ENCODE measurements around the gene NUMBL. TPM values are rescaled to one million over a fixed set of nuclear protein-coding genes. Genes with fewer than 3 reads are reported as not detected.
A peak's percentile ranks its signal among the peaks of the same experiment; 100 is the strongest.

Gene NUMBL
- total and polyA plus RNA-seq, 2 of the 13 experiments (the other 11 are each of a cell fraction or from before 2014, with no cell fraction given): 0.49 to 2.3 TPM

DNA sequence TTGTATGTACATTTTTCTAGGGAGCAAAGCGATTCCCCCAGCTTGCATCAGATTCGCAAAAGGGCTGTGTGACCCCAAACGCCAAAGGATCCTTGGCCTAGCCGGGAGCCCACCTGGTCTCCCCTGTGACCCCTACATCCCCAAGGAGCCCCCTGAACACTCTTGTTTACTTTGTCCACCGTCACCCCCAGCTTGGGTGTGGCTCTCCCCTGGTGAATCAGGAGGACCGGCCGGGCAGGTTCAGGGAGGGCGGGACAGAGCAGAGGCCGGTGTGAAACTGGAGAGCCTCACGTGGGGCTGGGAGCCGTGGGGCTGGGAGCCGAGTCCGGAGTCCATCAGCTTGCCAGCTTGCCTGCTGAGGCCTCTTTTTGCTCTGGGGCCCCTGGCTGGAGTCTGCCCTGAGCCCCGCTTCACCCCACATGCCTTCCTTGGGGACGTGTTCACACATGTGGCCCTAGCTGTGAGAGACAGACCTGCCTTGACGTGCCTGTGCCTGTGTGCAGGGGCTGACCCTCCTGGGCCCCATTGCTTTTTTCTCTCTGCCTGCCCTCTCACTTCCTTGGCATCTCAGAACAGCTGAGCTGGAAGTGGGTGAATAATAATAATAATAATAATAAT lies 28.4 kb upstream of the NUMBL start (continued):
- TF ChIP-seq, protein P1, sequence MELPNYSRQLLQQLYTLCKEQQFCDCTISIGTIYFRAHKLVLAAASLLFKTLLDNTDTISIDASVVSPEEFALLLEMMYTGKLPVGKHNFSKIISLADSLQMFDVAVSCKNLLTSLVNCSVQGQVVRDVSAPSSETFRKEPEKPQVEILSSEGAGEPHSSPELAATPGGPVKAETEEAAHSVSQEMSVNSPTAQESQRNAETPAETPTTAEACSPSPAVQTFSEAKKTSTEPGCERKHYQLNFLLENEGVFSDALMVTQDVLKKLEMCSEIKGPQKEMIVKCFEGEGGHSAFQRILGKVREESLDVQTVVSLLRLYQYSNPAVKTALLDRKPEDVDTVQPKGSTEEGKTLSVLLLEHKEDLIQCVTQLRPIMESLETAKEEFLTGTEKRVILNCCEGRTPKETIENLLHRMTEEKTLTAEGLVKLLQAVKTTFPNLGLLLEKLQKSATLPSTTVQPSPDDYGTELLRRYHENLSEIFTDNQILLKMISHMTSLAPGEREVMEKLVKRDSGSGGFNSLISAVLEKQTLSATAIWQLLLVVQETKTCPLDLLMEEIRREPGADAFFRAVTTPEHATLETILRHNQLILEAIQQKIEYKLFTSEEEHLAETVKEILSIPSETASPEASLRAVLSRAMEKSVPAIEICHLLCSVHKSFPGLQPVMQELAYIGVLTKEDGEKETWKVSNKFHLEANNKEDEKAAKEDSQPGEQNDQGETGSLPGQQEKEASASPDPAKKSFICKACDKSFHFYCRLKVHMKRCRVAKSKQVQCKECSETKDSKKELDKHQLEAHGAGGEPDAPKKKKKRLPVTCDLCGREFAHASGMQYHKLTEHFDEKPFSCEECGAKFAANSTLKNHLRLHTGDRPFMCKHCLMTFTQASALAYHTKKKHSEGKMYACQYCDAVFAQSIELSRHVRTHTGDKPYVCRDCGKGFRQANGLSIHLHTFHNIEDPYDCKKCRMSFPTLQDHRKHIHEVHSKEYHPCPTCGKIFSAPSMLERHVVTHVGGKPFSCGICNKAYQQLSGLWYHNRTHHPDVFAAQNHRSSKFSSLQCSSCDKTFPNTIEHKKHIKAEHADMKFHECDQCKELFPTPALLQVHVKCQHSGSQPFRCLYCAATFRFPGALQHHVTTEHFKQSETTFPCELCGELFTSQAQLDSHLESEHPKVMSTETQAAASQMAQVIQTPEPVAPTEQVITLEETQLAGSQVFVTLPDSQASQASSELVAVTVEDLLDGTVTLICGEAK (IDR thresholded peaks at IDR 0.05): no peak
- TF ChIP-seq, protein P1 (CRISPR knock-in tag; IDR thresholded peaks at IDR 0.05): 0 out of 2 replicates have a peak, but pooled peaks have one; percentile 23
- TF ChIP-seq CHD4 (IDR thresholded peaks at IDR 0.05; ENCODE audit: borderline replicate concordance, low read length) (no peak), ZFP1 (CRISPR knock-in tag; IDR thresholded peaks at IDR 0.05) (no peak), CHCHD3 (CRISPR knock-in tag; IDR thresholded peaks at IDR 0.05) (no peak), TBP (CRISPR knock-in tag; IDR thresholded peaks at IDR 0.05) (no peak), ZFP37 (CRISPR knock-in tag; IDR thresholded peaks at IDR 0.05; ENCODE audit: borderline replicate concordance) (no peak), ZNF17 (CRISPR knock-in tag; IDR thresholded peaks at IDR 0.05) (no peak), SMAD1 (CRISPR knock-in tag; IDR thresholded peaks at IDR 0.05; ENCODE audit: borderline replicate concordance, low read depth) (no peak), ZNF260 (CRISPR knock-in tag; IDR thresholded peaks at IDR 0.05; ENCODE audit: borderline replicate concordance, low read depth) (no peak), SIX4 (CRISPR knock-in tag; IDR thresholded peaks at IDR 0.05) (peak; percentile 91), ZNF547 (CRISPR knock-in tag; IDR thresholded peaks at IDR 0.05) (no peak), AGO2 (optimal IDR thresholded peaks at IDR 0.05; ENCODE audit: low read depth, low read length) (peak; percentile 56), ZNF878 (CRISPR knock-in tag; IDR thresholded peaks at IDR 0.05) (0 out of 2 replicates have a peak, but pooled peaks have one; percentile 35), ZNF484 (CRISPR knock-in tag; IDR thresholded peaks at IDR 0.05; ENCODE audit: borderline replicate concordance, low read depth) (no peak), MEIS2 (CRISPR knock-in tag; IDR thresholded peaks at IDR 0.05) (no peak), DNMT1 (CRISPR knock-in tag; IDR thresholded peaks at IDR 0.05) (no peak)
- TF ChIP-seq, protein P2, sequence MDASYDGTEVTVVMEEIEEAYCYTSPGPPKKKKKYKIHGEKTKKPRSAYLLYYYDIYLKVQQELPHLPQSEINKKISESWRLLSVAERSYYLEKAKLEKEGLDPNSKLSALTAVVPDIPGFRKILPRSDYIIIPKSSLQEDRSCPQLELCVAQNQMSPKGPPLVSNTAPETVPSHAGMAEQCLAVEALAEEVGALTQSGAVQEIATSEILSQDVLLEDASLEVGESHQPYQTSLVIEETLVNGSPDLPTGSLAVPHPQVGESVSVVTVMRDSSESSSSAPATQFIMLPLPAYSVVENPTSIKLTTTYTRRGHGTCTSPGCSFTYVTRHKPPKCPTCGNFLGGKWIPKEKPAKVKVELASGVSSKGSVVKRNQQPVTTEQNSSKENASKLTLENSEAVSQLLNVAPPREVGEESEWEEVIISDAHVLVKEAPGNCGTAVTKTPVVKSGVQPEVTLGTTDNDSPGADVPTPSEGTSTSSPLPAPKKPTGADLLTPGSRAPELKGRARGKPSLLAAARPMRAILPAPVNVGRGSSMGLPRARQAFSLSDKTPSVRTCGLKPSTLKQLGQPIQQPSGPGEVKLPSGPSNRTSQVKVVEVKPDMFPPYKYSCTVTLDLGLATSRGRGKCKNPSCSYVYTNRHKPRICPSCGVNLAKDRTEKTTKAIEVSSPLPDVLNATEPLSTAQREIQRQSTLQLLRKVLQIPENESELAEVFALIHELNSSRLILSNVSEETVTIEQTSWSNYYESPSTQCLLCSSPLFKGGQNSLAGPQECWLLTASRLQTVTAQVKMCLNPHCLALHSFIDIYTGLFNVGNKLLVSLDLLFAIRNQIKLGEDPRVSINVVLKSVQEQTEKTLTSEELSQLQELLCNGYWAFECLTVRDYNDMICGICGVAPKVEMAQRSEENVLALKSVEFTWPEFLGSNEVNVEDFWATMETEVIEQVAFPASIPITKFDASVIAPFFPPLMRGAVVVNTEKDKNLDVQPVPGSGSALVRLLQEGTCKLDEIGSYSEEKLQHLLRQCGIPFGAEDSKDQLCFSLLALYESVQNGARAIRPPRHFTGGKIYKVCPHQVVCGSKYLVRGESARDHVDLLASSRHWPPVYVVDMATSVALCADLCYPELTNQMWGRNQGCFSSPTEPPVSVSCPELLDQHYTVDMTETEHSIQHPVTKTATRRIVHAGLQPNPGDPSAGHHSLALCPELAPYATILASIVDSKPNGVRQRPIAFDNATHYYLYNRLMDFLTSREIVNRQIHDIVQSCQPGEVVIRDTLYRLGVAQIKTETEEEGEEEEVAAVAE (CRISPR knock-in tag; IDR thresholded peaks at IDR 0.05; ENCODE audit: borderline replicate concordance): no peak; the same call in 1 of the 2 replicates

All from HepG2 (cell line).